Peyer's patch (tissue), 4 donors: ENCODE measurements around the gene SPAG9.

Experiments used
- POLR2A ChIP-seq, 2 donors: fragments of 450-650 bp; IDR thresholded peaks; one replicate each; pipeline ENCODE4 v1.5.1; 2017; ENCODE audit warnings: antibody characterized with exemption in 2 of 2, mild to moderate bottlenecking in 2 of 2, moderate library complexity in 2 of 2
- TF ChIP-seq, protein P1 (sequence below), 6 experiments: fragments of 450-650 bp in 4 of 6; fragments of 200-600 bp in 2 of 6; sonication (generic) in 1 of 6; IDR thresholded peaks; one replicate each; pipeline ENCODE4 v1.5.1; 2017 to 2019; ENCODE audit warnings: antibody characterized with exemption in 6 of 6, mild to moderate bottlenecking in 3 of 6, moderate library complexity in 1 of 6

DNA sequence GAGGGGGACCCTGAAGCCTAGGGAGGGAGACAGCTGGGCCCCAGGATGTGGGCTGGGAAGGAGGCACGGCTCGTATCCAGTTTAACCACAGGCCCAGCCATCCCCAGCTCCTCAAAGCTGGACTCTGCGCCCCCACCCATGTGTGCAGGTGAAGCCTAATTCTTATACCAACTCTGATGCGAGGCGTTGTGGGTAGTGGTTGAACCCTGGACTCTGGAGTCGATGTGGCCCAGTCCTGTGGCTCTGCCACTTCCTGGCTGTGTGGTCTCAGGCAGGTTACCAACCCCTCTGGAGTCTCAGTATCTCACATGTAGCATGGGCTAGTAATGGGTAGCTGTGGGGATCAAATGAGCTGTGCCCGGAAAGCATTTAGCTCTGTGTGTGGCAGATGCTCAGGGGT, 194.1 kb downstream of the SPAG9 start:
- no peak for TF ChIP-seq POLR2A (IDR thresholded peaks at IDR 0.05)
- TF ChIP-seq, protein P1, sequence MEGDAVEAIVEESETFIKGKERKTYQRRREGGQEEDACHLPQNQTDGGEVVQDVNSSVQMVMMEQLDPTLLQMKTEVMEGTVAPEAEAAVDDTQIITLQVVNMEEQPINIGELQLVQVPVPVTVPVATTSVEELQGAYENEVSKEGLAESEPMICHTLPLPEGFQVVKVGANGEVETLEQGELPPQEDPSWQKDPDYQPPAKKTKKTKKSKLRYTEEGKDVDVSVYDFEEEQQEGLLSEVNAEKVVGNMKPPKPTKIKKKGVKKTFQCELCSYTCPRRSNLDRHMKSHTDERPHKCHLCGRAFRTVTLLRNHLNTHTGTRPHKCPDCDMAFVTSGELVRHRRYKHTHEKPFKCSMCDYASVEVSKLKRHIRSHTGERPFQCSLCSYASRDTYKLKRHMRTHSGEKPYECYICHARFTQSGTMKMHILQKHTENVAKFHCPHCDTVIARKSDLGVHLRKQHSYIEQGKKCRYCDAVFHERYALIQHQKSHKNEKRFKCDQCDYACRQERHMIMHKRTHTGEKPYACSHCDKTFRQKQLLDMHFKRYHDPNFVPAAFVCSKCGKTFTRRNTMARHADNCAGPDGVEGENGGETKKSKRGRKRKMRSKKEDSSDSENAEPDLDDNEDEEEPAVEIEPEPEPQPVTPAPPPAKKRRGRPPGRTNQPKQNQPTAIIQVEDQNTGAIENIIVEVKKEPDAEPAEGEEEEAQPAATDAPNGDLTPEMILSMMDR (IDR thresholded peaks at IDR 0.05), result no peak
